ENCODE results near the gene FBXL7. TPM values are rescaled to one million over a fixed set of nuclear protein-coding genes. Genes with fewer than 3 reads are reported as not detected.
A peak's percentile ranks its signal among the peaks of the same experiment; 100 is the strongest.

Gene FBXL7
- total RNA-seq, 1 experiment from 2014 or later, result not detected

- Mint-ChIP-seq H3K36me3 (ENCODE audit: insufficient read depth, unreplicated experiment) (no peaks in the 10 kb centered on the region), H3K4me1 (ENCODE audit: insufficient read depth, unreplicated experiment) (no peaks in the 10 kb centered on the region), H3K27me3 (ENCODE audit: insufficient read depth, unreplicated experiment) (no peaks in the 10 kb centered on the region), H3K27ac (ENCODE audit: low read depth, unreplicated experiment) (no peak overlapping the region), H3K4me3 (ENCODE audit: unreplicated experiment) (no peak overlapping the region), H3K9me3 (ENCODE audit: unreplicated experiment) (no peaks in the 10 kb centered on the region)
- no peak for DNase-seq (ENCODE audit: unreplicated experiment)
- intact Hi-C loops (cut with micrococcal nuclease), result no loop called here
- ChIA-PET CTCF (interaction anchor here (0.6 kb wide), 3 partner anchors 175 to 868 kb away, joined by 3 to 6 read pairs (median 4); no protein-coding TSS in a partner anchor), POLR2A (no interaction called here)
- no peak for TF ChIP-seq CTCF (IDR thresholded peaks at IDR 0.05; ENCODE audit: unreplicated experiment)
- no TSS peak for BruUV-seq (replicated peaks)
These were observed 272.2 kb downstream of the FBXL7 start for GRCh38 chr5:15772131-15772530.

DNA sequence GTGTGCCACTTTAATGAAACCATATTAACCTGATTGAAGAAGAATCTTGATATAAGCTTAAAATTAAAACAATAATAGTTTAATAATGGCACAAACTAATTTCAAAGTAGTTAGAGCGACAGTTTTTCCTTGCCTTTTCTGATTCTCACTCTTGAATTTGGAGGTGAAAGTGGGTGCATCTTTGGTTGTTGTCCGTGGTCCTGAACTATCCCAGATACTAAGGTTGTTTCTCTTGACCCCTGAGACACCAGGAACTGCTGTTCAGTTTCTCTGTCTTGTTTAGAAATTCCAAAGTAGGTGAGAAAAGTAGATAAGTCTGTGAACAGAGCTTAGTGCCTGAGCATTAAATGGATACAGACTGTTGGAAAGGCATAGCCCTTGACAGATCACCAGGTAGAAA, 274.7 kb downstream of the FBXL7 start:
- POLR2A ChIA-PET, result interaction anchor here (0.6 kb wide), 1 partner anchor 16 kb away, joined by 4 read pairs; no protein-coding TSS in a partner anchor
- H3K27me3 Mint-ChIP-seq (ENCODE audit: insufficient read depth, unreplicated experiment), result no peaks in the 10 kb centered on the region
- peak; percentile 8 for DNase-seq (ENCODE audit: unreplicated experiment)
- no peaks in the 10 kb centered on the region for H3K9me3 Mint-ChIP-seq (ENCODE audit: unreplicated experiment)
- intact Hi-C loops (cut with micrococcal nuclease), result no loop called here
- BruUV-seq (replicated peaks), result no TSS peak
- no peaks in the 10 kb centered on the region for H3K36me3 Mint-ChIP-seq (ENCODE audit: insufficient read depth, unreplicated experiment)
- no peak for TF ChIP-seq CTCF (IDR thresholded peaks at IDR 0.05; ENCODE audit: unreplicated experiment)
- H3K4me3 Mint-ChIP-seq (ENCODE audit: unreplicated experiment), result no peak overlapping the region
- H3K27ac Mint-ChIP-seq (ENCODE audit: low read depth, unreplicated experiment), result no peak overlapping the region
- H3K4me1 Mint-ChIP-seq (ENCODE audit: insufficient read depth, unreplicated experiment), result no peaks in the 10 kb centered on the region
- CTCF ChIA-PET, result no interaction called here

DNA sequence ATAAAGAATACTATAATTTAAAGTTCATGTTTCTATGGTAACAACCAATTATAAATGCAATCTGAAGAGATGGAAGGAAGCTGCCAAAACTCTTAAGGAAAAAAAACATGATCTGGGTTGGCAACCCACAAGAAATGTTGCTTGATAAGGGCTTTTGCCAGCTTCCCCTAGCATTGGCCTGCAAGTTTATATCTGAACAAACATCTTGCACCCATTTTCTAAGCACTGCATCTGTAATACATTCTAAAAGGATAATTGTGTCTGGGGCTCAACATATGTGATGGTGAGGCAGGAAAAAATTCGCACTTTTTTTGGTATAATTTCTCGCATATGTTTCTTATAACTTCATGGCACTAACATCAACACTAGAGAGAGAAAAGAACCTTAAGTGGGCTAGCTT, 276.4 kb downstream of the FBXL7 start:
- Mint-ChIP-seq H3K27me3 (ENCODE audit: insufficient read depth, unreplicated experiment) (no peaks in the 10 kb centered on the region), H3K36me3 (ENCODE audit: insufficient read depth, unreplicated experiment) (no peaks in the 10 kb centered on the region), H3K4me3 (ENCODE audit: unreplicated experiment) (no peak overlapping the region), H3K9me3 (ENCODE audit: unreplicated experiment) (no peaks in the 10 kb centered on the region), H3K4me1 (ENCODE audit: insufficient read depth, unreplicated experiment) (no peaks in the 10 kb centered on the region), H3K27ac (ENCODE audit: low read depth, unreplicated experiment) (no peak overlapping the region)
- TF ChIP-seq CTCF (IDR thresholded peaks at IDR 0.05; ENCODE audit: unreplicated experiment), result no peak
- DNase-seq (ENCODE audit: unreplicated experiment), result no peak
- CTCF ChIA-PET, result interaction anchor here (0.7 to 1.6 kb wide), 2 partner anchors 15 to 16 kb away, joined by 3 to 4 read pairs; no protein-coding TSS in a partner anchor
- no TSS peak for BruUV-seq (replicated peaks)
- intact Hi-C loops (cut with micrococcal nuclease), result no loop called here
- POLR2A ChIA-PET, result no interaction called here

DNA sequence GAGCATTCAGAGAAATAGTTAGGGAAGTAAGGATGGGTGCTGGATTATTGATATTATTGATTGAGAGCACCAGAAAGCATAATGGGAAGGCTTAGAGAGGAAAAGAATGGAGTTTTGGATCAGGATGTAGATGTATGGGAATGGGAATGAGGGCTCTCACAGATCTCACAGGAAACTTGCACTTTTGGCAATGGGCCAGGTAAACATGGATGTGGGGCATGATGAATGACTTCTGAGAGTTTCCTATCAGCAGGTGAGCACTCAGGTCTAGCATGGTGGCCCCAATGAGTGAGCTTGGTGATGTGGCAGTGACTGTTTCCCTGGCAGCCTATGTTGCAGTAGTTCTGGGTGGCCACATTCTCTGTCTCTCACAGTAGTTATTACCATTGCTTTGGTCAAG, 283.8 kb downstream of the FBXL7 start:
- Mint-ChIP-seq H3K9me3 (ENCODE audit: unreplicated experiment) (no peaks in the 10 kb centered on the region), H3K27ac (ENCODE audit: low read depth, unreplicated experiment) (no peak overlapping the region), H3K4me1 (ENCODE audit: insufficient read depth, unreplicated experiment) (peaks cover 8% of the 10 kb centered on the region), H3K36me3 (ENCODE audit: insufficient read depth, unreplicated experiment) (no peaks in the 10 kb centered on the region), H3K4me3 (ENCODE audit: unreplicated experiment) (no peak overlapping the region), H3K27me3 (ENCODE audit: insufficient read depth, unreplicated experiment) (no peaks in the 10 kb centered on the region)
- no peak for TF ChIP-seq CTCF (IDR thresholded peaks at IDR 0.05; ENCODE audit: unreplicated experiment)
- intact Hi-C loops (cut with micrococcal nuclease), result no loop called here
- DNase-seq (ENCODE audit: unreplicated experiment), result no peak
- no TSS peak for BruUV-seq (replicated peaks)
- ChIA-PET POLR2A (no interaction called here), CTCF (no interaction called here)
